CD14-positive monocyte (primary cell): Measurements from ENCODE around the gene PLAC8L1. TPM values are rescaled to one million over a fixed set of nuclear protein-coding genes. Genes with fewer than 3 reads are reported as not detected.

Experiments
- DNase-seq, 3 donors: peaks; one replicate each; pipeline ENCODE4 v3.0.0-alpha.2; 2011 to 2022
- H2AFZ ChIP-seq: 2 replicates; pipeline ENCODE4 v1.6.0; 2012; ENCODE audit warnings: mild to moderate bottlenecking, low read depth, low read length, inconsistent platforms; ENCODE audit not compliant: insufficient read depth, poor library complexity, severe bottlenecking
- H3K27ac ChIP-seq, 2 donors: 1 replicate in 1 of 2; 2 replicates in 1 of 2; pipeline ENCODE4 v1.5.1; 2012 to 2013; ENCODE audit warnings: low read length in 2 of 2, control low read depth in 1 of 2, inconsistent platforms in 1 of 2, low read depth in 1 of 2, mild to moderate bottlenecking in 1 of 2
- H3K27me3 ChIP-seq, 2 donors: one replicate each; pipeline versions ENCODE4 v1.6.0 to v1.6.1; 2011 to 2013; ENCODE audit warnings: low read length in 2 of 2; ENCODE audit not compliant: control insufficient read depth in 2 of 2, insufficient read depth in 2 of 2
- H3K36me3 ChIP-seq, 2 donors: replicated peaks in 1 of 2; 1 replicate in 1 of 2; 2 replicates in 1 of 2; pipeline versions ENCODE4 v1.5.1 to v1.6.1; 2012 to 2013; ENCODE audit warnings: low read length in 2 of 2, control low read depth in 1 of 2, inconsistent platforms in 1 of 2, mild to moderate bottlenecking in 1 of 2; ENCODE audit not compliant: insufficient read depth in 2 of 2, control insufficient read depth in 1 of 2
- H3K4me1 ChIP-seq, 2 donors: 1 replicate in 1 of 2; 2 replicates in 1 of 2; pipeline versions ENCODE4 v1.5.1 to v1.6.1; 2012 to 2013; ENCODE audit warnings: low read length in 2 of 2, control low read depth in 1 of 2, inconsistent platforms in 1 of 2, mild to moderate bottlenecking in 1 of 2, moderate library complexity in 1 of 2; ENCODE audit not compliant: insufficient read depth in 2 of 2, control insufficient read depth in 1 of 2
- H3K4me2 ChIP-seq: replicated peaks from 2 replicates; pipeline ENCODE3; 2012; ENCODE audit warnings: low read length, moderate library complexity, mild to moderate bottlenecking; ENCODE audit not compliant: poor library complexity, severe bottlenecking; ENCODE audit errors: extremely low read depth
- H3K4me3 ChIP-seq, 3 experiments: fragments of 200-600 bp in 1 of 3; sonication (generic) in 1 of 3; replicated peaks in 1 of 3; 1 replicate in 2 of 3; 2 replicates in 1 of 3; pipeline ENCODE4 v1.5.1; 2011 to 2013; ENCODE audit warnings: low read length in 3 of 3, mild to moderate bottlenecking in 3 of 3, control low read depth in 2 of 3, low read depth in 2 of 3, inconsistent platforms in 1 of 3, moderate library complexity in 1 of 3
- H3K79me2 ChIP-seq: 2 replicates; pipeline ENCODE4 v1.6.0; 2012; ENCODE audit warnings: mild to moderate bottlenecking, control low read depth, inconsistent platforms, low read length, moderate library complexity; ENCODE audit not compliant: insufficient read depth
- H3K9ac ChIP-seq: 2 replicates; pipeline ENCODE4 v1.6.0; 2017; ENCODE audit warnings: low read length, mild to moderate bottlenecking; ENCODE audit not compliant: insufficient read depth, poor library complexity, severe bottlenecking
- H3K9me3 ChIP-seq, 2 donors: replicated peaks in 1 of 2; 1 replicate in 1 of 2; 2 replicates in 1 of 2; pipeline versions ENCODE4 v1.5.1 to v1.6.1; 2012 to 2013; ENCODE audit warnings: low read length in 2 of 2, control low read depth in 1 of 2; ENCODE audit not compliant: control insufficient read depth in 1 of 2, insufficient read depth in 1 of 2
- H4K20me1 ChIP-seq: 2 replicates; pipeline ENCODE4 v1.6.0; 2012; ENCODE audit warnings: mild to moderate bottlenecking, low read length, control low read depth, moderate library complexity; ENCODE audit not compliant: insufficient read depth
- H3K27ac Mint-ChIP-seq, 7 donors: one replicate each; pipeline ENCODE4 v1.8.0; 2020; ENCODE audit warnings: mild to moderate bottlenecking in 7 of 7, mixed read lengths in 7 of 7, moderate library complexity in 6 of 7, inconsistent platforms in 2 of 7
- H3K27me3 Mint-ChIP-seq, 3 donors: one replicate each; pipeline ENCODE4 v1.8.0; 2021 to 2022; ENCODE audit warnings: low read depth in 3 of 3, mild to moderate bottlenecking in 3 of 3, mixed read lengths in 3 of 3, moderate library complexity in 3 of 3, inconsistent platforms in 1 of 3
- H3K36me3 Mint-ChIP-seq, 2 donors: one replicate each; pipeline ENCODE4 v1.8.0; 2020; ENCODE audit warnings: mixed read lengths in 2 of 2, inconsistent platforms in 1 of 2, mild to moderate bottlenecking in 1 of 2
- H3K4me1 Mint-ChIP-seq: one replicate; pipeline ENCODE4 v1.8.0; 2020; ENCODE audit warnings: mild to moderate bottlenecking, mixed read lengths
- H3K4me3 Mint-ChIP-seq, 2 donors: one replicate each; pipeline ENCODE4 v1.8.0; 2020; ENCODE audit warnings: mild to moderate bottlenecking in 2 of 2, mixed read lengths in 2 of 2, moderate library complexity in 1 of 2
- H3K9me3 Mint-ChIP-seq, 7 donors: one replicate each; pipeline ENCODE4 v1.8.0; 2020 to 2022; ENCODE audit warnings: mixed read lengths in 7 of 7, mild to moderate bottlenecking in 6 of 7, moderate library complexity in 6 of 7, inconsistent platforms in 2 of 7
- CTCF ChIP-seq: fragments of 200-600 bp; IDR thresholded peaks from one replicate; pipeline ENCODE4 v1.8.0; 2022; ENCODE audit warnings: antibody characterized with exemption, mild to moderate bottlenecking
- WGBS: methylation state at CpG from one replicate; pipeline ENCODE4 v1.1.5; 2013; ENCODE audit warnings: missing lambda C conversion rate; ENCODE audit not compliant: insufficient coverage; 5-methylcytosine and 5-hydroxymethylcytosine counted together
- intact Hi-C, 2 donors: fragments of 100-400 bp; cut with micrococcal nuclease; formaldehyde crosslinking; loops; one replicate each; pipeline versions ENCODE4 v1.15.0 to v1.15.1; 2023
- polyA plus RNA-seq, 3 donors: library from polyadenylated mRNA; depleted of rRNA in 1 of 3; unstranded in 2 of 3; stranded (reverse) in 1 of 3; fragments of 300-500 nt in 2 of 3; fragments of >200 nt in 1 of 3; fragmentation: Illumina TruSeq in 2 of 3; gene quantifications; 1 replicate in 2 of 3; 2 replicates in 1 of 3; pipeline ENCODE4 v1.2.3, GENCODE V29; 2012 to 2021

The PLAC8L1 gene
- polyA plus RNA-seq, 3 donors = not detected

GRCh38 chr5:146107901-146108300 lies 2.5 kb upstream of the PLAC8L1 start:
- H3K36me3 ChIP-seq = peaks cover 7 to 18% of the 10 kb centered on the region in 2 donors
- no peak overlapping the region for H3K4me3 ChIP-seq
- H3K4me1 ChIP-seq = no peaks in the 10 kb centered on the region
- no peak overlapping the region for H2AFZ ChIP-seq
- no peaks in the 10 kb centered on the region for H4K20me1 ChIP-seq
- H3K4me3 Mint-ChIP-seq = no peak overlapping the region
- intact Hi-C loops = no loop called here
- H3K4me1 Mint-ChIP-seq = peaks cover 2% of the 10 kb centered on the region
- H3K27ac Mint-ChIP-seq = no peak overlapping the region
- H3K4me2 ChIP-seq = no peak overlapping the region
- no peak for DNase-seq
- H3K9ac ChIP-seq = no peak overlapping the region
- WGBS = 0% methylated on average over 1 of the region's 1 CpG
- no peaks in the 10 kb centered on the region for H3K9me3 Mint-ChIP-seq
- no peak overlapping the region for H3K27ac ChIP-seq
- no peaks in the 10 kb centered on the region for H3K9me3 ChIP-seq
- no peaks in the 10 kb centered on the region for H3K79me2 ChIP-seq
- H3K27me3 Mint-ChIP-seq = no peaks in the 10 kb centered on the region
- no peak for TF ChIP-seq CTCF
- no peaks in the 10 kb centered on the region for H3K27me3 ChIP-seq
- peaks cover 10 to 14% of the 10 kb centered on the region in 2 donors for H3K36me3 Mint-ChIP-seq

- H3K4me3 ChIP-seq = no peak overlapping the region
- no peak for TF ChIP-seq CTCF
- no peaks in the 10 kb centered on the region for H4K20me1 ChIP-seq
- no peak overlapping the region for H3K9ac ChIP-seq
- H3K4me1 ChIP-seq = no peaks in the 10 kb centered on the region
- Mint-ChIP-seq H3K27ac (no peak overlapping the region), H3K9me3 (no peaks in the 10 kb centered on the region), H3K27me3 (no peaks in the 10 kb centered on the region), H3K4me3 (no peak overlapping the region), H3K36me3 (no peaks in the 10 kb centered on the region), H3K4me1 (peaks cover 2% of the 10 kb centered on the region)
- no peaks in the 10 kb centered on the region for H3K36me3 ChIP-seq
- no peaks in the 10 kb centered on the region for H3K79me2 ChIP-seq
- no peak overlapping the region for H2AFZ ChIP-seq
- H3K4me2 ChIP-seq = no peak overlapping the region
- intact Hi-C loops = no loop called here
- H3K27me3 ChIP-seq = no peaks in the 10 kb centered on the region
- whole genome bisulfite sequencing = no CpG with 5 or more reads among the region's 1 CpG
- no peak for DNase-seq
- no peak overlapping the region for H3K27ac ChIP-seq
- H3K9me3 ChIP-seq = no peaks in the 10 kb centered on the region
These were observed 1.8 kb downstream of the PLAC8L1 start for GRCh38 chr5:146103594-146103993.
